Mesendoderm (in vitro differentiated cells): ENCODE results near the gene PSEN2.
A peak's percentile ranks its signal among the peaks of the same experiment; 100 is the strongest.

Source experiments
- DNase-seq: peaks from one replicate; pipeline ENCODE4 v3.0.0; 2013
- H2AK5ac ChIP-seq: 2 replicates; pipeline ENCODE4 v1.6.1; 2013; ENCODE audit warnings: low read length, inconsistent platforms
- H2BK120ac ChIP-seq: 2 replicates; pipeline ENCODE4 v1.6.1; 2013; ENCODE audit warnings: low read depth, mild to moderate bottlenecking, low read length, moderate library complexity, mixed read lengths
- H2BK15ac ChIP-seq: replicated peaks from 2 replicates; pipeline ENCODE4 v1.6.1; 2013; ENCODE audit warnings: low read depth, mild to moderate bottlenecking, moderate library complexity
- H2BK5ac ChIP-seq: 2 replicates; pipeline ENCODE4 v1.6.1; 2013; ENCODE audit warnings: low read length, inconsistent platforms
- H3K18ac ChIP-seq: 2 replicates; pipeline ENCODE4 v1.6.1; 2013; ENCODE audit warnings: mild to moderate bottlenecking, low read length, mixed read lengths
- H3K23ac ChIP-seq: one replicate; pipeline ENCODE4 v1.6.1; 2013; ENCODE audit warnings: low read length
- H3K27ac ChIP-seq: 2 replicates; pipeline ENCODE4 v1.5.1; 2013; ENCODE audit warnings: low read depth, mild to moderate bottlenecking, inconsistent platforms, low read length, moderate library complexity
- H3K27me3 ChIP-seq: 2 replicates; pipeline ENCODE4 v1.6.1; 2013; ENCODE audit warnings: low read length, control low read depth, mild to moderate bottlenecking, inconsistent platforms; ENCODE audit not compliant: insufficient read depth, poor library complexity
- H3K36me3 ChIP-seq: 2 replicates; pipeline ENCODE4 v1.6.1; 2013; ENCODE audit warnings: low read length, inconsistent platforms; ENCODE audit not compliant: control insufficient read depth, insufficient read depth
- H3K4ac ChIP-seq: one replicate; pipeline ENCODE4 v1.6.1; 2013; ENCODE audit warnings: low read depth, mild to moderate bottlenecking, low read length, moderate library complexity
- H3K4me1 ChIP-seq: 2 replicates; pipeline ENCODE4 v1.6.1; 2013; ENCODE audit warnings: low read depth, low read length, inconsistent platforms; ENCODE audit not compliant: control insufficient read depth
- H3K4me2 ChIP-seq: 2 replicates; pipeline ENCODE4 v1.6.1; 2013; ENCODE audit warnings: low read length
- H3K4me3 ChIP-seq: 2 replicates; pipeline ENCODE4 v1.5.1; 2013; ENCODE audit warnings: mild to moderate bottlenecking, low read length
- H3K56ac ChIP-seq: one replicate; pipeline ENCODE4 v1.6.1; 2013; ENCODE audit warnings: low read length
- H3K79me1 ChIP-seq: 2 replicates; pipeline ENCODE4 v1.6.1; 2013; ENCODE audit warnings: low read length, inconsistent platforms
- H3K79me2 ChIP-seq: 2 replicates; pipeline ENCODE4 v1.6.1; 2013; ENCODE audit warnings: mild to moderate bottlenecking, low read length; ENCODE audit not compliant: control insufficient read depth, insufficient read depth
- H3K9ac ChIP-seq: 2 replicates; pipeline ENCODE4 v1.6.1; 2013; ENCODE audit warnings: low read length, inconsistent platforms
- H4K5ac ChIP-seq: one replicate; pipeline ENCODE4 v1.6.1; 2013; ENCODE audit warnings: low read length
- H4K8ac ChIP-seq: one replicate; pipeline ENCODE4 v1.6.1; 2013; ENCODE audit warnings: low read depth, mild to moderate bottlenecking, control low read depth, low read length, moderate library complexity
- WGBS: extraction: QIAGEN DNeasy Blood & Tissue Kit; methylation state at CpG from one replicate; pipeline ENCODE4 v1.1.7; 2013; ENCODE audit warnings: low lambda C conversion rate, missing lambda C conversion rate; ENCODE audit not compliant: insufficient coverage; ENCODE audit errors: extremely low coverage; 5-methylcytosine and 5-hydroxymethylcytosine counted together

PSEN2 gene

GRCh38 chr1:226872437-226872836 is 2.0 kb downstream of the PSEN2 start:
- Histone ChIP-seq H2AK5ac (no peak overlapping the region), H3K18ac (no peak overlapping the region), H3K79me1 (peaks cover 5% of the 10 kb centered on the region), H3K36me3 (no peaks in the 10 kb centered on the region), H3K9ac (no peak overlapping the region), H4K8ac (no peak overlapping the region), H3K23ac (no peak overlapping the region), H3K56ac (no peak overlapping the region), H3K4ac (no peak overlapping the region), H3K79me2 (no peaks in the 10 kb centered on the region), H3K4me1 (peaks cover 14% of the 10 kb centered on the region), H3K27me3 (no peaks in the 10 kb centered on the region), H3K4me2 (no peak overlapping the region), H3K4me3 (no peak overlapping the region), H2BK120ac (no peak overlapping the region), H2BK5ac (no peak overlapping the region), H3K27ac (no peak overlapping the region), H2BK15ac (no peak overlapping the region), H4K5ac (no peak overlapping the region)
- WGBS = no CpG with 5 or more reads among the region's 7 CpGs
- no peak for DNase-seq

- Histone ChIP-seq H3K79me2 (no peaks in the 10 kb centered on the region), H3K27me3 (no peaks in the 10 kb centered on the region), H3K4me1 (peaks cover 14% of the 10 kb centered on the region), H2BK120ac (no peak overlapping the region), H3K18ac (no peak overlapping the region), H2AK5ac (no peak overlapping the region), H3K4me3 (no peak overlapping the region), H3K36me3 (peaks cover 1% of the 10 kb centered on the region), H4K5ac (no peak overlapping the region), H3K56ac (peak overlapping the region; percentile 25), H4K8ac (no peak overlapping the region), H2BK15ac (no peak overlapping the region), H3K4me2 (no peak overlapping the region), H3K27ac (no peak overlapping the region), H3K4ac (no peak overlapping the region), H2BK5ac (no peak overlapping the region), H3K23ac (no peak overlapping the region), H3K9ac (no peak overlapping the region), H3K79me1 (peaks cover 5% of the 10 kb centered on the region)
- DNase-seq = no peak
- no CpG with 5 or more reads among the region's 7 CpGs for WGBS
Measured at GRCh38 chr1:226873771-226874578, 3.6 kb downstream of the PSEN2 start.

GRCh38 chr1:226874579-226875425 is 4.4 kb downstream of the PSEN2 start:
- no peaks in the 10 kb centered on the region for H3K27me3 ChIP-seq
- no peak overlapping the region for H2BK15ac ChIP-seq
- no peak overlapping the region for H3K56ac ChIP-seq
- no peak overlapping the region for H4K5ac ChIP-seq
- H3K4ac ChIP-seq = no peak overlapping the region
- H3K4me2 ChIP-seq = no peak overlapping the region
- peaks cover 5% of the 10 kb centered on the region for H3K79me1 ChIP-seq
- H3K23ac ChIP-seq = no peak overlapping the region
- no CpG with 5 or more reads among the region's 12 CpGs for WGBS
- H3K4me1 ChIP-seq = peaks cover 14% of the 10 kb centered on the region
- no peak overlapping the region for H3K4me3 ChIP-seq
- no peak overlapping the region for H3K27ac ChIP-seq
- no peak overlapping the region for H3K9ac ChIP-seq
- H2AK5ac ChIP-seq = no peak overlapping the region
- no peak overlapping the region for H4K8ac ChIP-seq
- no peak overlapping the region for H2BK5ac ChIP-seq
- H3K36me3 ChIP-seq = peaks cover 1% of the 10 kb centered on the region
- H2BK120ac ChIP-seq = no peak overlapping the region
- no peaks in the 10 kb centered on the region for H3K79me2 ChIP-seq
- H3K18ac ChIP-seq = no peak overlapping the region
- DNase-seq = no peak

- Histone ChIP-seq H3K4me2 (no peak overlapping the region), H2BK120ac (no peak overlapping the region), H3K56ac (no peak overlapping the region), H3K23ac (no peak overlapping the region), H3K4me3 (no peak overlapping the region), H3K79me2 (no peaks in the 10 kb centered on the region), H3K27me3 (no peaks in the 10 kb centered on the region), H4K5ac (no peak overlapping the region), H2AK5ac (no peak overlapping the region), H3K27ac (no peak overlapping the region), H3K18ac (no peak overlapping the region), H3K4me1 (peaks cover 12% of the 10 kb centered on the region), H4K8ac (no peak overlapping the region), H2BK5ac (no peak overlapping the region), H3K79me1 (peaks cover 5% of the 10 kb centered on the region), H2BK15ac (no peak overlapping the region), H3K9ac (no peak overlapping the region), H3K4ac (no peak overlapping the region), H3K36me3 (peaks cover 1% of the 10 kb centered on the region)
- no CpG with 5 or more reads among the region's 11 CpGs for WGBS
- DNase-seq = no peak
Measured at GRCh38 chr1:226875641-226876295, 5.4 kb downstream of the PSEN2 start.

GRCh38 chr1:226877669-226878068 is 7.3 kb downstream of the PSEN2 start:
- no peak for DNase-seq
- H3K9ac ChIP-seq = no peak overlapping the region
- H3K4me1 ChIP-seq = peaks cover 5% of the 10 kb centered on the region
- H2BK15ac ChIP-seq = no peak overlapping the region
- no peak overlapping the region for H2BK5ac ChIP-seq
- H2AK5ac ChIP-seq = no peak overlapping the region
- H4K8ac ChIP-seq = no peak overlapping the region
- no peak overlapping the region for H3K18ac ChIP-seq
- H3K79me1 ChIP-seq = peaks cover 2% of the 10 kb centered on the region
- H3K23ac ChIP-seq = no peak overlapping the region
- H3K27me3 ChIP-seq = no peaks in the 10 kb centered on the region
- no peak overlapping the region for H3K56ac ChIP-seq
- no peak overlapping the region for H3K4me2 ChIP-seq
- H3K4me3 ChIP-seq = no peak overlapping the region
- no peak overlapping the region for H2BK120ac ChIP-seq
- peaks cover 1% of the 10 kb centered on the region for H3K36me3 ChIP-seq
- H4K5ac ChIP-seq = no peak overlapping the region
- H3K27ac ChIP-seq = no peak overlapping the region
- no peaks in the 10 kb centered on the region for H3K79me2 ChIP-seq
- H3K4ac ChIP-seq = no peak overlapping the region
- WGBS = no CpG with 5 or more reads among the region's 7 CpGs
